GM18870 (cell line): ENCODE data around the gene ZBTB47.

ENCODE experiments used
- ATAC-seq: cut with Tn5 transposase; IDR thresholded peaks from one replicate; pipeline ENCODE4 v1.9.1; 2021; ENCODE audit warnings: moderate library complexity; ENCODE audit not compliant: unreplicated experiment

Gene ZBTB47

GRCh38 chr3:42684632-42685362 is 31.3 kb downstream of the ZBTB47 start:
- no peak for ATAC-seq

- ATAC-seq, result no peak
These were observed 31.9 kb downstream of the ZBTB47 start, which contains the start of gene KLHL40 for GRCh38 chr3:42685363-42685881. TSS of gene KLHL40 (plus strand) at chr3:42685537. CDS start at chr3:42685619, 82 bp downstream.

GRCh38 chr3:42685891-42686820 is 32.7 kb downstream of the ZBTB47 start:
- no peak for ATAC-seq

GRCh38 chr3:42686832-42687650 is 33.5 kb downstream of the ZBTB47 start:
- ATAC-seq, result no peak

GRCh38 chr3:42688016-42688415 is 34.5 kb downstream of the ZBTB47 start:
- ATAC-seq, result no peak

- ATAC-seq, result no peak
These were observed 35.3 kb downstream of the ZBTB47 start for GRCh38 chr3:42688487-42689420.

GRCh38 chr3:42689421-42690014 is 36.0 kb downstream of the ZBTB47 start:
- ATAC-seq, result no peak

GRCh38 chr3:42690191-42690590 is 36.7 kb downstream of the ZBTB47 start:
- ATAC-seq, result no peak

- ATAC-seq, result no peak
These were observed 37.5 kb downstream of the ZBTB47 start for GRCh38 chr3:42690766-42691680.

- ATAC-seq, result no peak
These were observed 38.5 kb downstream of the ZBTB47 start for GRCh38 chr3:42691816-42692666.

GRCh38 chr3:42692667-42693529 is 39.4 kb downstream of the ZBTB47 start:
- no peak for ATAC-seq

- ATAC-seq, result no peak
These were observed 40.0 kb downstream of the ZBTB47 start for GRCh38 chr3:42693530-42693930.

- no peak for ATAC-seq
These were observed 40.9 kb downstream of the ZBTB47 start for GRCh38 chr3:42694366-42694765.

GRCh38 chr3:42696356-42697288 is 43.1 kb downstream of the ZBTB47 start:
- ATAC-seq, result no peak

- no peak for ATAC-seq
These were observed 44.0 kb downstream of the ZBTB47 start for GRCh38 chr3:42697289-42698051.
